A549 (cell line): ENCODE data around the gene ANXA1. TPM values are rescaled to one million over a fixed set of nuclear protein-coding genes. Genes with fewer than 3 reads are reported as not detected.
A peak's percentile ranks its signal among the peaks of the same experiment; 100 is the strongest.

Experiments used
- ATAC-seq, 2 experiments: fragments of 200-7000 bp in 1 of 2; fragments of >200 bp in 1 of 2; cut with Nextera tagmentation in 1 of 2; cut with Tn5 transposase in 1 of 2; 3 replicates each; pipeline versions ENCODE4 v1.8.0 to v1.9.1; 2018 to 2020; ENCODE audit warnings: mild to moderate bottlenecking in 1 of 2, moderate library complexity in 1 of 2
- CTCF ChIA-PET: fragments of 300-600 bp; sonication (Branson Sonifier 250); formaldehyde crosslinking; extraction: SDS; loops from one replicate; lab custom pipeline; 2021; ENCODE audit warnings: antibody characterized with exemption, inconsistent platforms; lab: Yijun Ruan, JAX
- POLR2A ChIA-PET: fragments of 350-600 bp; formaldehyde crosslinking; extraction: SDS; loops from one replicate; lab custom pipeline; 2021; ENCODE audit warnings: antibody characterized with exemption, inconsistent platforms; lab: Yijun Ruan, JAX
- DNase-seq, 2 experiments: peaks; one replicate each; pipeline versions ENCODE4 v3.0.0 to v3.0.0-alpha.2; 2011 to 2016; ENCODE audit warnings: low read depth in 1 of 2, low spot score in 1 of 2
- FAIRE-seq: peaks from 2 replicates; lab custom pipeline; 2011; peaks lifted over from hg19 to GRCh38; lab: Jason Lieb, UNC
- H3K27ac ChIP-seq, 2 experiments: fragments of >200 bp; sonication (Bioruptor Twin); formaldehyde crosslinking; 3 replicates each; pipeline ENCODE4 v1.5.1; 2016 to 2017
- H3K4me1 ChIP-seq: fragments of >200 bp; sonication (Bioruptor Twin); formaldehyde crosslinking; 3 replicates; pipeline ENCODE4 v1.6.1; 2016
- H3K4me2 ChIP-seq: fragments of >200 bp; sonication (Bioruptor Twin); formaldehyde crosslinking; 3 replicates; pipeline ENCODE4 v1.6.1; 2016
- H3K4me3 ChIP-seq: fragments of >200 bp; sonication (Bioruptor Twin); formaldehyde crosslinking; 3 replicates; pipeline ENCODE4 v1.5.1; 2016
- H3K9me3 ChIP-seq: fragments of >200 bp; sonication (Bioruptor Twin); formaldehyde crosslinking; 3 replicates; pipeline ENCODE4 v1.6.1; 2016
- ATOH8 ChIP-seq: fragments of 250-450 bp; sonication (Bioruptor Pico); IDR thresholded peaks from 2 replicates; pipeline ENCODE4 v1.5.0; 2020; ENCODE audit warnings: low read depth, mild to moderate bottlenecking, moderate library complexity
- BCL3 ChIP-seq: fragments of >200 bp; sonication (Bioruptor Twin); formaldehyde crosslinking; IDR thresholded peaks from 3 replicates; pipeline ENCODE4 v1.6.1; 2016
- CBX2 ChIP-seq: fragments of 200-600 bp; sonication (generic); IDR thresholded peaks from 2 replicates; pipeline ENCODE4 v1.6.1; 2016; ENCODE audit warnings: low read depth, mild to moderate bottlenecking, borderline replicate concordance
- CBX8 ChIP-seq: fragments of 200-600 bp; sonication (generic); IDR thresholded peaks from 2 replicates; pipeline ENCODE4 v1.6.1; 2016
- E2F6 ChIP-seq: IDR thresholded peaks from 2 replicates; pipeline ENCODE4 v1.6.1; 2012; ENCODE audit warnings: low read depth, borderline replicate concordance
- EHF ChIP-seq: fragments of 250-450 bp; sonication (Bioruptor Pico); IDR thresholded peaks from 2 replicates; pipeline ENCODE4 v1.5.0; 2020; ENCODE audit warnings: mild to moderate bottlenecking
- EP300 ChIP-seq, 2 experiments: fragments of >200 bp; sonication (Bioruptor Twin); formaldehyde crosslinking; IDR thresholded peaks; 2 replicates in 1 of 2; 3 replicates in 1 of 2; pipeline ENCODE4 v1.6.1; 2016 to 2017
- ESRRA ChIP-seq: fragments of 150-350 bp; IDR thresholded peaks from 2 replicates; pipeline ENCODE4 v1.6.1; 2014; ENCODE audit warnings: mild to moderate bottlenecking, low read length, borderline replicate concordance
- FOSL2 ChIP-seq, 2 experiments: fragments of 450-650 bp in 1 of 2; fragments of >200 bp in 1 of 2; sonication (Bioruptor Twin) in 1 of 2; formaldehyde crosslinking; IDR thresholded peaks; 2 replicates each; pipeline versions ENCODE4 v1.5.0 to v1.6.1; 2016 to 2020; ENCODE audit warnings: mild to moderate bottlenecking in 1 of 2, moderate library complexity in 1 of 2
- GATA3 ChIP-seq: IDR thresholded peaks from 2 replicates; pipeline ENCODE4 v1.6.1; 2012; ENCODE audit warnings: borderline replicate concordance
- HES2 ChIP-seq: fragments of >200 bp; sonication (Bioruptor Twin); formaldehyde crosslinking; IDR thresholded peaks from 2 replicates; pipeline ENCODE4 v1.6.1; 2016
- HMGXB4 ChIP-seq: fragments of 250-450 bp; sonication (Bioruptor Pico); IDR thresholded peaks from 2 replicates; pipeline ENCODE4 v1.5.0; 2021; ENCODE audit warnings: mild to moderate bottlenecking, moderate library complexity, borderline replicate concordance
- HOXA7 ChIP-seq: fragments of 250-450 bp; sonication (Bioruptor Pico); IDR thresholded peaks from 2 replicates; pipeline ENCODE4 v1.5.0; 2020; ENCODE audit warnings: mild to moderate bottlenecking, moderate library complexity
- HOXB13 ChIP-seq: fragments of 250-450 bp; sonication (Bioruptor Pico); IDR thresholded peaks from 2 replicates; pipeline ENCODE4 v1.5.0; 2020; ENCODE audit warnings: low read depth, mild to moderate bottlenecking, moderate library complexity
- MAZ ChIP-seq: fragments of 150-350 bp; IDR thresholded peaks from 2 replicates; pipeline ENCODE4 v1.6.1; 2014; ENCODE audit warnings: antibody characterized with exemption, low read depth, low read length, borderline replicate concordance
- NR3C1 ChIP-seq: fragments of >200 bp; sonication (Bioruptor Twin); formaldehyde crosslinking; IDR thresholded peaks from 3 replicates; pipeline ENCODE4 v1.6.1; 2017
- PBX3 ChIP-seq: IDR thresholded peaks from 2 replicates; pipeline ENCODE4 v1.6.1; 2012
- RNF2 ChIP-seq: fragments of 200-600 bp; sonication (generic); IDR thresholded peaks from 2 replicates; pipeline ENCODE4 v1.6.1; 2016; ENCODE audit warnings: low read depth, mild to moderate bottlenecking, antibody characterized with exemption, moderate library complexity, borderline replicate concordance
- SMC3 ChIP-seq: fragments of >200 bp; sonication (Bioruptor Twin); formaldehyde crosslinking; IDR thresholded peaks from 3 replicates; pipeline ENCODE4 v1.6.1; 2018; ENCODE audit warnings: inconsistent platforms
- TP53 ChIP-seq: fragments of 250-450 bp; sonication (Bioruptor Pico); IDR thresholded peaks from 2 replicates; pipeline ENCODE4 v1.5.0; 2021; ENCODE audit warnings: mild to moderate bottlenecking, moderate library complexity
- ZC3H11A ChIP-seq: fragments of 450-650 bp; IDR thresholded peaks from 2 replicates; pipeline ENCODE4 v1.6.1; 2014; ENCODE audit warnings: antibody characterized with exemption, mild to moderate bottlenecking
- ZNF302 ChIP-seq: fragments of 250-450 bp; sonication (Bioruptor Pico); IDR thresholded peaks from 2 replicates; pipeline ENCODE4 v1.9.0; 2021; ENCODE audit warnings: inconsistent platforms, mild to moderate bottlenecking, moderate library complexity
- ZSCAN20 ChIP-seq: fragments of 250-450 bp; sonication (Bioruptor Pico); IDR thresholded peaks from 2 replicates; pipeline ENCODE4 v1.8.0; 2022; ENCODE audit warnings: mild to moderate bottlenecking, moderate library complexity
- WGBS: methylation state at CpG from one replicate; pipeline ENCODE4 v1.1.6; 2017; ENCODE audit errors: missing lambda C conversion rate; 5-methylcytosine and 5-hydroxymethylcytosine counted together
- polyA plus RNA-seq, 4 experiments: library from polyadenylated mRNA; depleted of rRNA in 3 of 4; stranded (reverse); fragments of >200 nt; fragmentation: RNase III in 1 of 4; extraction: RNeasy Plus Mini Kit Qiagen cat#74134 plus additional on column Dnase treatment in 1 of 4; gene quantifications; 2 replicates in 3 of 4; 3 replicates in 1 of 4; pipeline ENCODE4 v1.2.3, GENCODE V29; 2011 to 2017

ANXA1 gene
- polyA plus RNA-seq, 2 of the 4 experiments (the other 2 are of a cell fraction), result 1,601 to 1,990 TPM

- FAIRE-seq (no peak), ATAC-seq (no peak), DNase-seq (no peak)
- 91% methylated on average over 4 of the region's 4 CpGs for WGBS
- no peak overlapping the region for H3K4me2 ChIP-seq
- no peaks in the 10 kb centered on the region for H3K9me3 ChIP-seq
- peaks cover 7% of the 10 kb centered on the region; the same call in 2 of the 3 replicates for H3K4me1 ChIP-seq
- CTCF ChIA-PET, result interaction anchor here (1.0 to 1.1 kb wide), 2 partner anchors 75 to 82 kb away, joined by 3 read pairs; no protein-coding TSS in a partner anchor
- H3K4me3 ChIP-seq, result no peak overlapping the region
- POLR2A ChIA-PET, result no interaction called here
- no peak for TF ChIP-seq BCL3
- no peak for TF ChIP-seq ESRRA
- TF ChIP-seq GATA3, result no peak
- no peak for TF ChIP-seq RNF2
- TF ChIP-seq CBX2, result no peak
- no peak for TF ChIP-seq SMC3
- no peak for TF ChIP-seq ATOH8
- TF ChIP-seq CBX8, result no peak
- no peak for TF ChIP-seq HOXA7 (CRISPR knock-in tag)
- H3K27ac ChIP-seq, result 0 out of 6 replicates have a peak overlapping the region, but pooled peaks of 1 of the 2 experiments have one; percentile 12
Observed at GRCh38 chr9:73104342-73104741, 47.3 kb upstream of the ANXA1 start.

- CTCF ChIA-PET, result no interaction called here
- no peak for TF ChIP-seq HMGXB4
- no peak for TF ChIP-seq ZC3H11A
- TF ChIP-seq RNF2, result no peak
- no peak for TF ChIP-seq ZNF302
- no peak for TF ChIP-seq HES2
- TF ChIP-seq MAZ, result no peak
- no peak for TF ChIP-seq NR3C1
- TF ChIP-seq E2F6, result no peak
- TF ChIP-seq EHF, result no peak
- TF ChIP-seq PBX3, result no peak
- TF ChIP-seq HOXB13 (CRISPR knock-in tag), result no peak
- TF ChIP-seq EP300 (IDR thresholded peaks at IDR 0.05), result no peak
- TF ChIP-seq FOSL2 (IDR thresholded peaks at IDR 0.05), result no peak
- no peak for TF ChIP-seq FOSL2 (CRISPR knock-in tag; IDR thresholded peaks at IDR 0.05)
- no peak for TF ChIP-seq TP53 (CRISPR knock-in tag)
- TF ChIP-seq GATA3, result no peak
- no peak for TF ChIP-seq CBX8
- no peak for TF ChIP-seq ZSCAN20 (CRISPR knock-in tag)
- TF ChIP-seq BCL3, result no peak
- ATAC-seq, result no peak
- no peaks in the 10 kb centered on the region for H3K9me3 ChIP-seq
- no peak overlapping the region for H3K4me3 ChIP-seq
- DNase-seq, result no peak
- POLR2A ChIA-PET, result no interaction called here
- no peak for FAIRE-seq
- H3K4me1 ChIP-seq, result peaks cover 7% of the 10 kb centered on the region; the same call in 2 of the 3 replicates
- H3K4me2 ChIP-seq, result no peak overlapping the region
- H3K27ac ChIP-seq, result no peak overlapping the region
- WGBS, result 91% methylated on average over 3 of the region's 3 CpGs
Observed at GRCh38 chr9:73104921-73105320, 46.7 kb upstream of the ANXA1 start.
